AG10803 (cell line): Measurements from ENCODE around the gene SEC14L2.
A peak's percentile ranks its signal among the peaks of the same experiment; 100 is the strongest.
"Not testable (repeated sequence)": the region's sequence is repeated elsewhere in the genome, so short reads cannot be mapped to it uniquely, and the experiment has no call there.

Experiments used
- DNase-seq: peaks from one replicate; pipeline ENCODE4 v3.0.0; 2010; ENCODE audit warnings: low read depth
- H3K4me3 ChIP-seq: 2 replicates; pipeline ENCODE4 v1.5.1; 2011; ENCODE audit warnings: mild to moderate bottlenecking, low read length, control low read depth
- TF ChIP-seq, protein P1 (sequence below): conservative IDR thresholded peaks from 2 replicates; pipeline ENCODE4 v1.5.1; 2011; ENCODE audit warnings: mild to moderate bottlenecking, low read length, control low read depth, inconsistent platforms

Gene SEC14L2

GRCh38 chr22:30439226-30439625 lies 42.4 kb downstream of the SEC14L2 start:
- no peak overlapping the region for H3K4me3 ChIP-seq
- no peak for DNase-seq
- TF ChIP-seq, protein P1, sequence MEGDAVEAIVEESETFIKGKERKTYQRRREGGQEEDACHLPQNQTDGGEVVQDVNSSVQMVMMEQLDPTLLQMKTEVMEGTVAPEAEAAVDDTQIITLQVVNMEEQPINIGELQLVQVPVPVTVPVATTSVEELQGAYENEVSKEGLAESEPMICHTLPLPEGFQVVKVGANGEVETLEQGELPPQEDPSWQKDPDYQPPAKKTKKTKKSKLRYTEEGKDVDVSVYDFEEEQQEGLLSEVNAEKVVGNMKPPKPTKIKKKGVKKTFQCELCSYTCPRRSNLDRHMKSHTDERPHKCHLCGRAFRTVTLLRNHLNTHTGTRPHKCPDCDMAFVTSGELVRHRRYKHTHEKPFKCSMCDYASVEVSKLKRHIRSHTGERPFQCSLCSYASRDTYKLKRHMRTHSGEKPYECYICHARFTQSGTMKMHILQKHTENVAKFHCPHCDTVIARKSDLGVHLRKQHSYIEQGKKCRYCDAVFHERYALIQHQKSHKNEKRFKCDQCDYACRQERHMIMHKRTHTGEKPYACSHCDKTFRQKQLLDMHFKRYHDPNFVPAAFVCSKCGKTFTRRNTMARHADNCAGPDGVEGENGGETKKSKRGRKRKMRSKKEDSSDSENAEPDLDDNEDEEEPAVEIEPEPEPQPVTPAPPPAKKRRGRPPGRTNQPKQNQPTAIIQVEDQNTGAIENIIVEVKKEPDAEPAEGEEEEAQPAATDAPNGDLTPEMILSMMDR = no peak

DNA sequence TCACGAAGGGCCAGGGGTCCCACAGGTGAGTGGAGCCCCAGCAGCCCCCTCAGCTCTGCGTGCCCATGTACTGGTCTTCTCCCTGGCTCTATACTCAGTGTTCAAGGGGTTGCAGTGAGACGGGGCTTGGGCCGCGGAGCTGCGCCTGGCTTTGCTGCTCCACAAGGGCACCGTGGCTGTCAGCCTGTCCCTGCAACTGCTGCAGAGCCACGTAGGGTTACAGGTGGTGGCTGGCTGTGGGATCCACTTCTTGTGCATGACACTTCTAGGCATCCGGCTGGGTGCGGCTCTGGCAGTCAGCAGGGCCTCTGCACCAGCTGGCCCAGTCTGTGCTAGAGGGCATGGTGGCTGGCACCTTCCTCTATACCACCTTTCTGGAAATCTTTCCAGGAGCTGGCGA lies 43.0 kb downstream of the SEC14L2 start:
- TF ChIP-seq, protein P1 = no peak
- no peak for DNase-seq
- no peak overlapping the region for H3K4me3 ChIP-seq

- DNase-seq = no peak
- TF ChIP-seq, protein P1 = no peak
- H3K4me3 ChIP-seq = no peak overlapping the region
Observed at GRCh38 chr22:30441088-30441487, 44.3 kb downstream of the SEC14L2 start.

GRCh38 chr22:30444632-30445437 lies 48.0 kb downstream of the SEC14L2 start:
- no peak overlapping the region for H3K4me3 ChIP-seq
- peak; percentile 44 for DNase-seq
- TF ChIP-seq, protein P1 = peak; percentile 65

GRCh38 chr22:30445438-30446145 lies 48.8 kb downstream of the SEC14L2 start:
- TF ChIP-seq, protein P1 = no peak
- H3K4me3 ChIP-seq = no peak overlapping the region
- DNase-seq = peak; percentile 20

GRCh38 chr22:30447656-30448055 lies 50.8 kb downstream of the SEC14L2 start:
- no peak for DNase-seq
- TF ChIP-seq, protein P1 = no peak
- H3K4me3 ChIP-seq = no peak overlapping the region

DNA sequence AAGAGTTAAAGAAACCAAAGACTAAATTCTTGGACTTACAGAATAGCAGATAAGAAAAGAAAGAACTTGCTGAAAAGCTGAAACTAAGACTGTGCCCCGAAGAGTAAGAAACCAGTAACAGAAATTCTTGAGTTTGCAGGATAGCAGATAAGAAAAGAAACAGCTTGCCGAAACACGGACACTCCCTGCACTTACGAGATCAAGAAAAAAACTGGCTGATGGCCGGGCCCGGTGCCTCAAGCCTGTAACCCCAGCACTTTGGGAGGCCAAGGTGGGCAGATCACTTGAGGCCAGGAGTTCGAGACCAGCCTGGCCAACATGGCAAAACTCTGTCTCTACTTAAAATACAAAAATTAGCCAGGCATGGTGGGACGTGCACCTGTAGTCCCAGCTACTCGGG lies 54.7 kb downstream of the SEC14L2 start:
- not testable (repeated sequence) for DNase-seq, H3K4me3 ChIP-seq
